Measurements from ENCODE around the gene SORBS1. TPM values are rescaled to one million over a fixed set of nuclear protein-coding genes. Genes with fewer than 3 reads are reported as not detected.

SORBS1 gene
- total RNA-seq, 4 donors from 2014 or later, result 92.2 to 308 (median 150) TPM

DNA sequence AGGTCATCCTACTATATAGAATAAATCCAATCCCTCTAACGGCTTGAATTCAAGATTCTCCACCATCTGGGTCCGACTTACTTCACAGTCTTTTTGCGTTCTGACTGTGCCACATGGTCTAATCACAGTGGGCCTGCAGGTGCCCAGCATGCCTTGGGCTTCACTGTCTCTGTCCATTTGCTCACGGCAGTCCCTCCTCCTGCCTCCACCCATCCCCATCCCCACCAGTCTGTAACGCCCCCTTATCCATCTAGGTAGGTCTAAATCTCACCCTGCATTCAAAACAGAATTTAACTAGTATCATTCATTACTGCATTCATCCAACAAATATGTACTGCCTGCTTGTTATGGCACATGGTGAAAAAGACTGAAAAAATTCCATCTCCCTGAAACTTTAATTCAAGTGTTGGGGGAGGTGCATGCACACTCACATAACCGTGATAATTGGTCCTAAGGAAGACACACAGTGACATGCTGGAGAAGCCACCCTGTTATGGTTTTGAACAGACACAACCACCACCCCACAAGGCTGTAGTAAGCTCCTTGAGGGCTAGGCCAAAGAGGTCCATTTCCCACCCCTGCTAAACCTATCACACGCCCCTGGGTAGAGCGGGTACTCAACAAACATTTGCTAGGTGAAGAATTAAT lies 24.2 kb downstream of the SORBS1 start:
- 85 to 86% methylated on average over 5 to 8 of the region's 8 CpGs for WGBS, 2 donors (ENCODE audit: low coverage in 1 of 2)
- Histone ChIP-seq H3K27me3 (no peaks in the 10 kb centered on the region), H3K4me1 (peaks cover 21 to 75% (median 40%) of the 10 kb centered on the region in 4 donors), H3K36me3 (no peaks in the 10 kb centered on the region), H3K9me3 (no peaks in the 10 kb centered on the region), H3K27ac (peak overlapping the region; percentile 74 to 94 (median 83)), H3K4me3 (no peak overlapping the region)
- in situ Hi-C loops (cut with MboI; ENCODE audit: low pct_ligation_motif_present in 1 of 4, low pct_unique_long_range_greater_than_20kb in 1 of 4, low sequenced_read_pairs in 3 of 4) (no loop called here), intact Hi-C loops (cut with DNase I; ENCODE audit: low total_unique reads) (no loop called here)
- TF ChIP-seq, protein P1, sequence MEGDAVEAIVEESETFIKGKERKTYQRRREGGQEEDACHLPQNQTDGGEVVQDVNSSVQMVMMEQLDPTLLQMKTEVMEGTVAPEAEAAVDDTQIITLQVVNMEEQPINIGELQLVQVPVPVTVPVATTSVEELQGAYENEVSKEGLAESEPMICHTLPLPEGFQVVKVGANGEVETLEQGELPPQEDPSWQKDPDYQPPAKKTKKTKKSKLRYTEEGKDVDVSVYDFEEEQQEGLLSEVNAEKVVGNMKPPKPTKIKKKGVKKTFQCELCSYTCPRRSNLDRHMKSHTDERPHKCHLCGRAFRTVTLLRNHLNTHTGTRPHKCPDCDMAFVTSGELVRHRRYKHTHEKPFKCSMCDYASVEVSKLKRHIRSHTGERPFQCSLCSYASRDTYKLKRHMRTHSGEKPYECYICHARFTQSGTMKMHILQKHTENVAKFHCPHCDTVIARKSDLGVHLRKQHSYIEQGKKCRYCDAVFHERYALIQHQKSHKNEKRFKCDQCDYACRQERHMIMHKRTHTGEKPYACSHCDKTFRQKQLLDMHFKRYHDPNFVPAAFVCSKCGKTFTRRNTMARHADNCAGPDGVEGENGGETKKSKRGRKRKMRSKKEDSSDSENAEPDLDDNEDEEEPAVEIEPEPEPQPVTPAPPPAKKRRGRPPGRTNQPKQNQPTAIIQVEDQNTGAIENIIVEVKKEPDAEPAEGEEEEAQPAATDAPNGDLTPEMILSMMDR (IDR thresholded peaks at IDR 0.05), result no peak
- no peak for TF ChIP-seq POLR2A (IDR thresholded peaks at IDR 0.05)
- no peak for TF ChIP-seq EP300 (IDR thresholded peaks at IDR 0.05; ENCODE audit: low read depth)
- TF ChIP-seq POLR2AphosphoS5 (IDR thresholded peaks at IDR 0.05), result no peak
- DNase-seq, result no peak

DNA sequence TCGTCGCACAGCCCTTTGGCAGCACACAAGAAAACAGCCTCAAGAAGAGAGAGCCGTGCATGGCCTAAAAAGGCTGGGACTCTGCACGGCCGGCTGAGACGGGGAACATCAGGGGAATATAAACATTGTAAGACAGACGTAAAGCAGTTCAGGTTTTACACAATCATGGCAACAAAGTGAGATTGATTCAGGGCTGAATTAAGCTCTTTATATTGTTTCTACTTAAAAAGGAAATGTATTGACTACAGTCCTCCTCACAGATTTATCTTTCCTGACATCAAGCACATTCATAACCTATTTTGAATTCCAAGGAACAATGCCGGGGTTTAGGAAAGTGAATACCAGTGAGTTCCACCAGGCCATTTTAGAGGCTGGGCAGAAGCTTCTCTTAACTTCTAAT lies 25.2 kb downstream of the SORBS1 start:
- peak; percentile 28 for DNase-seq
- H3K27ac ChIP-seq, result peak overlapping the region; percentile 74 to 94 (median 83)
- 39 to 60% methylated on average over 4 to 8 of the region's 8 CpGs for whole genome bisulfite sequencing, 2 donors (ENCODE audit: low coverage in 1 of 2)
- peak; percentile 96 for TF ChIP-seq EP300 (IDR thresholded peaks at IDR 0.05; ENCODE audit: low read depth)
- TF ChIP-seq POLR2A (IDR thresholded peaks at IDR 0.05), result no peak
- peak; percentile 72 to 89 (median 87) for TF ChIP-seq POLR2AphosphoS5 (IDR thresholded peaks at IDR 0.05)
- TF ChIP-seq, protein P1 (IDR thresholded peaks at IDR 0.05), result no peak
- H3K36me3 ChIP-seq, result no peaks in the 10 kb centered on the region
- intact Hi-C loops (cut with DNase I; ENCODE audit: low total_unique reads), result no loop called here
- H3K4me3 ChIP-seq, result no peak overlapping the region
- H3K4me1 ChIP-seq, result peaks cover 16 to 74% (median 38%) of the 10 kb centered on the region in 4 donors
- H3K27me3 ChIP-seq, result no peaks in the 10 kb centered on the region
- H3K9me3 ChIP-seq, result no peaks in the 10 kb centered on the region
- in situ Hi-C loops (cut with MboI; ENCODE audit: low pct_ligation_motif_present in 1 of 4, low pct_unique_long_range_greater_than_20kb in 1 of 4, low sequenced_read_pairs in 3 of 4), result no loop called here

DNA sequence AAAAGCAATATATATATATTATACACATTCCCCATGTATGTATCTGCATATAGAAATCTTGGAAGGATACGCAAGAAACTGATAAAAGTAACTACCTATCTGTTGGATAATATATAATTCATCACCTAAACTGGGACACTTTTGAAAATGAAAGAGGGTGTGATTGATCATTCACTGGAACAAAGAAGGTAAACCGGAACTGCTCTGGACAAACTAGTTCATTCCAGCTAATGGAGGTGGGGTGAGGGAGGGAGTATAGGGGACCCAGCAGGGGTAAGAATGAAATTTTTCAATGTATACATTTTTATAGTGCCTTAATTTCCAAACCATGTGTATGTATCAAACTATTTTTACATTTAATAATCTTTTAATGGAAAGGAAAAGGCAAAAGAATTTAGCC lies 25.6 kb downstream of the SORBS1 start:
- Histone ChIP-seq H3K9me3 (no peaks in the 10 kb centered on the region), H3K36me3 (no peaks in the 10 kb centered on the region), H3K27me3 (no peaks in the 10 kb centered on the region), H3K4me1 (peaks cover 20 to 73% (median 37%) of the 10 kb centered on the region in 4 donors), H3K27ac (peak overlapping the region; percentile 74 to 94 (median 83)), H3K4me3 (no peak overlapping the region)
- WGBS, 2 donors (ENCODE audit: low coverage in 1 of 2), result 60 to 62% methylated on average over 2 of the region's 2 CpGs
- in situ Hi-C loops (cut with MboI; ENCODE audit: low pct_ligation_motif_present in 1 of 4, low pct_unique_long_range_greater_than_20kb in 1 of 4, low sequenced_read_pairs in 3 of 4), result no loop called here
- no peak for TF ChIP-seq POLR2AphosphoS5 (IDR thresholded peaks at IDR 0.05)
- no peak for TF ChIP-seq EP300 (IDR thresholded peaks at IDR 0.05; ENCODE audit: low read depth)
- TF ChIP-seq, protein P1 (IDR thresholded peaks at IDR 0.05), result no peak
- TF ChIP-seq POLR2A (IDR thresholded peaks at IDR 0.05), result no peak
- intact Hi-C loops (cut with DNase I; ENCODE audit: low total_unique reads), result no loop called here
- no peak for DNase-seq

DNA sequence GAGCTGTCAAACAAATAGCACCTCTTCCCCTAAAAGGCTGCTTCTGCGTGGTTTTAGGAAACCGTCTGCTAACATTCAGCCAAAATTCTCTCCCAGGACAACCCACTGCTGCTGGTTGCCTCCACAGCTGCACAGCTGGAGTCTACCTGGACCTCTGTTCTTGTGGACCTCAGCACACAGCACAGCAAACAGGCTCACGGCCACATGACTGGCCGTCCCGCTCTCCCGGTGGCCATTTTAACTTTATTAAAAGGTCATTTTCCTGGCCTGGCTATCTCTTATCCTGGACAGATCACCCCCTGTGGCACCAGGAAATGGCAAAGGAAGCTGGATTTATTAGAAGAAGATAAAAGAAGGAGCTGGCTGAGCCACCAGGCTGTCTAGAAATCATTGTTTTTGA lies 27.6 kb downstream of the SORBS1 start:
- peak overlapping the region; percentile 74 to 94 (median 83) for H3K27ac ChIP-seq
- DNase-seq, result no peak
- no peaks in the 10 kb centered on the region for H3K27me3 ChIP-seq
- TF ChIP-seq POLR2A (IDR thresholded peaks at IDR 0.05) (no peak), POLR2AphosphoS5 (IDR thresholded peaks at IDR 0.05) (no peak), EP300 (IDR thresholded peaks at IDR 0.05; ENCODE audit: low read depth) (no peak)
- TF ChIP-seq, protein P1 (IDR thresholded peaks at IDR 0.05), result no peak
- intact Hi-C loops (cut with DNase I; ENCODE audit: low total_unique reads), result no loop called here
- no peak overlapping the region for H3K4me3 ChIP-seq
- peaks cover 24 to 69% (median 35%) of the 10 kb centered on the region in 4 donors for H3K4me1 ChIP-seq
- 70% methylated on average over 6 of the region's 6 CpGs; no CpG with 5 or more reads in 1 of the 2 donors for WGBS, 2 donors (ENCODE audit: low coverage in 1 of 2)
- no peaks in the 10 kb centered on the region for H3K36me3 ChIP-seq
- H3K9me3 ChIP-seq, result no peaks in the 10 kb centered on the region
- in situ Hi-C loops (cut with MboI; ENCODE audit: low pct_ligation_motif_present in 1 of 4, low pct_unique_long_range_greater_than_20kb in 1 of 4, low sequenced_read_pairs in 3 of 4), result no loop called here
